ENCODE results near the gene IGSF23.

DNA sequence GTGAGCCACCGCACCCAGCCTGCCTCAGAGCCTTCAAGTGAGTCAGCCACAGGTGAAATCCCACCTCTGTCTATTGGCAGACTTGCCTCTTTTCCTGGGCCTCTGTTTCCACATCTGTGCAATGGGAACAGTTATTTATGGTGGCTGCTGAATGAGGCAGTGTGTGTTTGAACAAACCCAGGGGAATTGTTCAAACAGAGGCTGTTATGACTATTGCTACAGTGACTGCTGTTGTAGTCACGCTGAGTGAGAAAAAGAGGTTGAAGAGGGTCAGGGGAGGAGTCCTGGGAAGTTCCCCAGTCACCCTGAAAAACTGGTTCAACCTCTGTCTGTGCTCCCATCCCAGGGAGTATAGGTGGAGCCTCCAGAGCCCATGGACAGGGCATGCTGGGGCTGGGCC is 58.0 kb downstream of the IGSF23 start, which contains the start of gene CEACAM19:
- TF ChIP-seq POLR2A (IDR thresholded peaks at IDR 0.05): no peak
- TF ChIP-seq, protein P1, sequence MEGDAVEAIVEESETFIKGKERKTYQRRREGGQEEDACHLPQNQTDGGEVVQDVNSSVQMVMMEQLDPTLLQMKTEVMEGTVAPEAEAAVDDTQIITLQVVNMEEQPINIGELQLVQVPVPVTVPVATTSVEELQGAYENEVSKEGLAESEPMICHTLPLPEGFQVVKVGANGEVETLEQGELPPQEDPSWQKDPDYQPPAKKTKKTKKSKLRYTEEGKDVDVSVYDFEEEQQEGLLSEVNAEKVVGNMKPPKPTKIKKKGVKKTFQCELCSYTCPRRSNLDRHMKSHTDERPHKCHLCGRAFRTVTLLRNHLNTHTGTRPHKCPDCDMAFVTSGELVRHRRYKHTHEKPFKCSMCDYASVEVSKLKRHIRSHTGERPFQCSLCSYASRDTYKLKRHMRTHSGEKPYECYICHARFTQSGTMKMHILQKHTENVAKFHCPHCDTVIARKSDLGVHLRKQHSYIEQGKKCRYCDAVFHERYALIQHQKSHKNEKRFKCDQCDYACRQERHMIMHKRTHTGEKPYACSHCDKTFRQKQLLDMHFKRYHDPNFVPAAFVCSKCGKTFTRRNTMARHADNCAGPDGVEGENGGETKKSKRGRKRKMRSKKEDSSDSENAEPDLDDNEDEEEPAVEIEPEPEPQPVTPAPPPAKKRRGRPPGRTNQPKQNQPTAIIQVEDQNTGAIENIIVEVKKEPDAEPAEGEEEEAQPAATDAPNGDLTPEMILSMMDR (IDR thresholded peaks at IDR 0.05): no peak
